Hepatocyte (in vitro differentiated cells): Measurements from ENCODE around the gene KRT80. TPM values are rescaled to one million over a fixed set of nuclear protein-coding genes. Genes with fewer than 3 reads are reported as not detected.

Experiments
- DNase-seq: peaks from one replicate; pipeline ENCODE4 v3.0.0-alpha.2; 2016; ENCODE audit warnings: low spot score
- H2AFZ ChIP-seq: fragments of 200-600 bp; sonication (generic); 2 replicates; pipeline ENCODE4 v1.6.0; 2016; ENCODE audit warnings: antibody characterized with exemption, mild to moderate bottlenecking
- H3K27ac ChIP-seq: fragments of 200-600 bp; sonication (generic); 2 replicates; pipeline ENCODE4 v1.5.1; 2016; ENCODE audit warnings: mild to moderate bottlenecking
- H3K27me3 ChIP-seq: fragments of 200-600 bp; sonication (generic); 2 replicates; pipeline ENCODE4 v1.6.1; 2016
- H3K36me3 ChIP-seq: fragments of 200-600 bp; sonication (generic); replicated peaks from 2 replicates; pipeline ENCODE4 v1.5.1; 2016; ENCODE audit warnings: low read depth; ENCODE audit not compliant: insufficient read depth
- H3K4me1 ChIP-seq: fragments of 200-600 bp; sonication (generic); 2 replicates; pipeline ENCODE4 v1.5.1; 2016; ENCODE audit warnings: mild to moderate bottlenecking, moderate library complexity; ENCODE audit not compliant: insufficient read depth
- H3K4me2 ChIP-seq: fragments of 200-600 bp; sonication (generic); 2 replicates; pipeline ENCODE4 v1.6.0; 2016
- H3K4me3 ChIP-seq: fragments of 200-600 bp; sonication (generic); 2 replicates; pipeline ENCODE4 v1.5.1; 2016; ENCODE audit warnings: mild to moderate bottlenecking
- H3K79me2 ChIP-seq: fragments of 200-600 bp; sonication (generic); 2 replicates; pipeline ENCODE4 v1.6.0; 2017; ENCODE audit warnings: mild to moderate bottlenecking
- H3K9me2 ChIP-seq: fragments of 200-600 bp; sonication (generic); replicated peaks from 2 replicates; pipeline ENCODE4 v1.6.0; 2017; ENCODE audit warnings: mild to moderate bottlenecking; ENCODE audit not compliant: insufficient read depth
- H3K9me3 ChIP-seq: fragments of 200-600 bp; sonication (generic); 2 replicates; pipeline ENCODE4 v1.5.1; 2016; ENCODE audit warnings: low read depth, mild to moderate bottlenecking
- H4K20me1 ChIP-seq: fragments of 200-600 bp; sonication (generic); 2 replicates; pipeline ENCODE4 v1.6.0; 2016; ENCODE audit warnings: mild to moderate bottlenecking; ENCODE audit not compliant: insufficient read depth, poor library complexity, severe bottlenecking
- EZH2 ChIP-seq: fragments of 200-600 bp; sonication (generic); IDR thresholded peaks from 2 replicates; pipeline ENCODE4 v1.6.1; 2016; ENCODE audit warnings: antibody characterized with exemption, mild to moderate bottlenecking, borderline replicate concordance
- EZH2phosphoT487 ChIP-seq: fragments of 200-600 bp; sonication (generic); IDR thresholded peaks from one replicate; pipeline ENCODE4 v1.6.1; 2018; ENCODE audit warnings: antibody characterized with exemption, mild to moderate bottlenecking, low read depth, moderate library complexity; ENCODE audit not compliant: unreplicated experiment, severe bottlenecking
- WGBS: methylation state at CpG from one replicate; pipeline ENCODE4 v1.1.6; 2016; ENCODE audit warnings: low lambda C conversion rate; ENCODE audit errors: missing lambda C conversion rate; 5-methylcytosine and 5-hydroxymethylcytosine counted together
- polyA plus RNA-seq: library from polyadenylated mRNA; unstranded; fragments of >200 nt; fragmentation: Nextera tagmentation; extraction: Ambion mirVana; gene quantifications from 2 replicates; pipeline ENCODE4 v1.2.1, GENCODE V29; 2016
- total RNA-seq: library from RNA; depleted of rRNA; stranded (reverse); fragments of >200 nt; gene quantifications from 2 replicates; pipeline ENCODE4 v1.2.3, GENCODE V29; 2014
- TF ChIP-seq, protein P1 (sequence below): fragments of 200-600 bp; sonication (generic); IDR thresholded peaks from 2 replicates; pipeline ENCODE4 v1.5.1; 2016; ENCODE audit warnings: antibody characterized with exemption, mild to moderate bottlenecking; ENCODE audit not compliant: poor library complexity

Gene KRT80
- total and polyA plus RNA-seq, 2 experiments from 2014 or later = 0.77 to 1.2 TPM

GRCh38 chr12:52127683-52128450 is 63.9 kb downstream of the KRT80 start:
- H3K27ac ChIP-seq = no peak overlapping the region
- H3K4me2 ChIP-seq = no peak overlapping the region
- no peaks in the 10 kb centered on the region for H3K36me3 ChIP-seq
- no peak overlapping the region for H3K4me3 ChIP-seq
- no peak overlapping the region for H2AFZ ChIP-seq
- H3K79me2 ChIP-seq = no peaks in the 10 kb centered on the region
- H4K20me1 ChIP-seq = no peaks in the 10 kb centered on the region
- H3K9me2 ChIP-seq = no peaks in the 10 kb centered on the region
- no peaks in the 10 kb centered on the region for H3K9me3 ChIP-seq
- no peaks in the 10 kb centered on the region for H3K27me3 ChIP-seq
- 79% methylated on average over 10 of the region's 10 CpGs for WGBS
- H3K4me1 ChIP-seq = peaks cover 6% of the 10 kb centered on the region
- TF ChIP-seq, protein P1, sequence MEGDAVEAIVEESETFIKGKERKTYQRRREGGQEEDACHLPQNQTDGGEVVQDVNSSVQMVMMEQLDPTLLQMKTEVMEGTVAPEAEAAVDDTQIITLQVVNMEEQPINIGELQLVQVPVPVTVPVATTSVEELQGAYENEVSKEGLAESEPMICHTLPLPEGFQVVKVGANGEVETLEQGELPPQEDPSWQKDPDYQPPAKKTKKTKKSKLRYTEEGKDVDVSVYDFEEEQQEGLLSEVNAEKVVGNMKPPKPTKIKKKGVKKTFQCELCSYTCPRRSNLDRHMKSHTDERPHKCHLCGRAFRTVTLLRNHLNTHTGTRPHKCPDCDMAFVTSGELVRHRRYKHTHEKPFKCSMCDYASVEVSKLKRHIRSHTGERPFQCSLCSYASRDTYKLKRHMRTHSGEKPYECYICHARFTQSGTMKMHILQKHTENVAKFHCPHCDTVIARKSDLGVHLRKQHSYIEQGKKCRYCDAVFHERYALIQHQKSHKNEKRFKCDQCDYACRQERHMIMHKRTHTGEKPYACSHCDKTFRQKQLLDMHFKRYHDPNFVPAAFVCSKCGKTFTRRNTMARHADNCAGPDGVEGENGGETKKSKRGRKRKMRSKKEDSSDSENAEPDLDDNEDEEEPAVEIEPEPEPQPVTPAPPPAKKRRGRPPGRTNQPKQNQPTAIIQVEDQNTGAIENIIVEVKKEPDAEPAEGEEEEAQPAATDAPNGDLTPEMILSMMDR = no peak
- TF ChIP-seq EZH2phosphoT487 (no peak), EZH2 (no peak)
- no peak for DNase-seq

GRCh38 chr12:52126605-52127578 is 64.9 kb downstream of the KRT80 start:
- peak overlapping the region; percentile 60 for H3K27ac ChIP-seq
- peaks cover 6% of the 10 kb centered on the region for H3K4me1 ChIP-seq
- H3K4me3 ChIP-seq = no peak overlapping the region
- no peaks in the 10 kb centered on the region for H3K79me2 ChIP-seq
- no peak overlapping the region for H3K4me2 ChIP-seq
- no peaks in the 10 kb centered on the region for H4K20me1 ChIP-seq
- no peaks in the 10 kb centered on the region for H3K9me2 ChIP-seq
- WGBS = 65% methylated on average over 21 of the region's 21 CpGs
- no peak for DNase-seq
- no peaks in the 10 kb centered on the region for H3K9me3 ChIP-seq
- H3K27me3 ChIP-seq = no peaks in the 10 kb centered on the region
- TF ChIP-seq EZH2phosphoT487 = no peak
- TF ChIP-seq EZH2 = no peak
- TF ChIP-seq, protein P1 = no peak
- H3K36me3 ChIP-seq = no peaks in the 10 kb centered on the region
- H2AFZ ChIP-seq = peak overlapping the region; percentile 21

- Histone ChIP-seq H3K9me2 (no peaks in the 10 kb centered on the region), H3K4me1 (peaks cover 6% of the 10 kb centered on the region), H3K4me3 (no peak overlapping the region), H4K20me1 (no peaks in the 10 kb centered on the region), H3K27ac (peak overlapping the region; percentile 60), H3K27me3 (no peaks in the 10 kb centered on the region), H3K9me3 (no peaks in the 10 kb centered on the region), H2AFZ (peak overlapping the region; percentile 18), H3K4me2 (no peak overlapping the region), H3K36me3 (no peaks in the 10 kb centered on the region), H3K79me2 (no peaks in the 10 kb centered on the region)
- TF ChIP-seq EZH2phosphoT487 = no peak
- no peak for TF ChIP-seq EZH2
- DNase-seq = no peak
- 87% methylated on average over 2 of the region's 2 CpGs for WGBS
Measured at GRCh38 chr12:52126050-52126604, 65.7 kb downstream of the KRT80 start.
